ENCODE measurements around the gene PRDM13. TPM values are rescaled to one million over a fixed set of nuclear protein-coding genes. Genes with fewer than 3 reads are reported as not detected.
A peak's percentile ranks its signal among the peaks of the same experiment; 100 is the strongest.

The PRDM13 gene
- total and polyA plus RNA-seq, 2 of the 8 experiments (the other 6 are each of a cell fraction or from before 2014, with no cell fraction given) = 0.05 to 0.09 TPM

DNA sequence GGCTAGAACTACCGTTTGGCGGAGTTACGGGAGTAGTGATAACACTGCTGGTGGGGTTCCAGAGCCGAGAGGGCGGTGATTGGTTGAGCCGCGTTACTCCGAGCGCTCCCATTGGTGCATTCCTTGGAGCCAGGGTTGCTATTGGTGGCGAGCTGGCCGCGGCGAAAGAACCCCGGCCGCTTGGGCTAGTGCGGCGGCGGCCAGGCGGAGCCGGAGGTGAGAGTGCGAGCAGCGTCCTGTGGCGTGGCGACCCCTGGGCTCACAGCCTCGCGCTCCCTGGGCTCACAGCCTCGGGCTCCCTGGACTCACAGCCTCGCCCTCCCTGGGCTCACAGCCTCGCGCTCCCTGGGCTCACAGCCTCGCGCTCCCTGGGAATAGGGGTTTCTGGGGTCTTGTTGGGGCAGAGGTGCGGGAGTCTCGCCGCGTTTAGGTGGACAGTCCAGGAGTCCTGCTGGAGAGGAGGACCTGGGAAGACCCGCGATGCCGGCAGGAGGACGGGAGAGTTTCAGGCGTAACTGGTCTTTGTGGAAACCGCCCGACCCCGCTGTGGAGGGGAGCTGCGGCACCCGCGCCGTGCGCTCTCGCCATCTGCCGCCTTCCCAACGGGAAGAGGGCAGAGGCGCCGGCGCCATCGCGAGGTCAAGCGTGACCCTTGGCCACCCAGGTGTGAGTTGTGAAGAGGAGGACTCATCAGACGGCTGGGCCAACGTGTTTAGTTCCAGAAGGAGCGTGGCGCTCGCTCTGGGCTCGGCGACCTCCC lies 12.2 kb downstream of the PRDM13 start (continued):
- TF ChIP-seq RNF2 (IDR thresholded peaks at IDR 0.05; ENCODE audit: borderline replicate concordance, low read depth, low read length, missing control alignments, poor library complexity, severe bottlenecking) (no peak), KDM1A (IDR thresholded peaks at IDR 0.05; ENCODE audit: borderline replicate concordance, low read length) (peak; percentile 22; the same call in 1 of the 2 replicates), POLR2AphosphoS5 (IDR thresholded peaks at IDR 0.05; ENCODE audit: low read depth, low read length) (no peak), ASH2L (IDR thresholded peaks at IDR 0.05; ENCODE audit: low read length) (peak; percentile 80), SP1 (IDR thresholded peaks at IDR 0.05; ENCODE audit: low read depth, low read length) (peak; percentile 95), GABPA (IDR thresholded peaks at IDR 0.05; ENCODE audit: borderline replicate concordance, insufficient read depth, low read length) (no peak), SAP30 (IDR thresholded peaks at IDR 0.05; ENCODE audit: insufficient read depth, insufficient replicate concordance, low read length) (no peak), CTBP2 (IDR thresholded peaks at IDR 0.05; ENCODE audit: borderline replicate concordance, insufficient read depth, insufficient read length, low read length) (peak; percentile 64)
- TF ChIP-seq, protein P1, sequence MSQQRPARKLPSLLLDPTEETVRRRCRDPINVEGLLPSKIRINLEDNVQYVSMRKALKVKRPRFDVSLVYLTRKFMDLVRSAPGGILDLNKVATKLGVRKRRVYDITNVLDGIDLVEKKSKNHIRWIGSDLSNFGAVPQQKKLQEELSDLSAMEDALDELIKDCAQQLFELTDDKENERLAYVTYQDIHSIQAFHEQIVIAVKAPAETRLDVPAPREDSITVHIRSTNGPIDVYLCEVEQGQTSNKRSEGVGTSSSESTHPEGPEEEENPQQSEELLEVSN (IDR thresholded peaks at IDR 0.05) = peak; percentile 87
